Brain pericyte (primary cell): ENCODE data around the gene NKX1-1.

ENCODE experiments used
- DNase-seq: peaks from one replicate; pipeline ENCODE4 v3.0.0-alpha.2; 2012; ENCODE audit warnings: low read depth, low spot score

The NKX1-1 gene

GRCh38 chr4:1416948-1417260, 10.7 kb upstream of the NKX1-1 start:
- no peak for DNase-seq

- DNase-seq, result no peak
Observed at GRCh38 chr4:1416051-1416947, 10.1 kb upstream of the NKX1-1 start.

GRCh38 chr4:1415681-1415981, 9.4 kb upstream of the NKX1-1 start:
- DNase-seq, result no peak

GRCh38 chr4:1414831-1415680, 8.8 kb upstream of the NKX1-1 start:
- DNase-seq, result no peak

- no peak for DNase-seq
Observed at GRCh38 chr4:1413687-1414479, 7.6 kb upstream of the NKX1-1 start.

- no peak for DNase-seq
Observed at GRCh38 chr4:1413204-1413663, 7.0 kb upstream of the NKX1-1 start.

GRCh38 chr4:1412376-1413203, 6.3 kb upstream of the NKX1-1 start:
- DNase-seq, result no peak

GRCh38 chr4:1411436-1412375, 5.5 kb upstream of the NKX1-1 start:
- DNase-seq, result no peak

- no peak for DNase-seq
Observed at GRCh38 chr4:1410491-1411325, 4.5 kb upstream of the NKX1-1 start.

GRCh38 chr4:1409491-1410425, 3.5 kb upstream of the NKX1-1 start:
- DNase-seq, result no peak

GRCh38 chr4:1409079-1409478, 2.8 kb upstream of the NKX1-1 start:
- DNase-seq, result no peak

GRCh38 chr4:1408418-1408817, 2.2 kb upstream of the NKX1-1 start:
- DNase-seq, result no peak

GRCh38 chr4:1407657-1408333, 1.6 kb upstream of the NKX1-1 start:
- DNase-seq, result no peak

GRCh38 chr4:1406981-1407656, 877 bp upstream of the NKX1-1 start:
- DNase-seq, result no peak

- no peak for DNase-seq
Observed at GRCh38 chr4:1405636-1406393, 427 bp downstream of the NKX1-1 start.

GRCh38 chr4:1405254-1405635, 997 bp downstream of the NKX1-1 start:
- DNase-seq, result no peak
